Right atrium auricular region (tissue), 2 donors: Measurements from ENCODE around the gene TNNC1. TPM values are rescaled to one million over a fixed set of nuclear protein-coding genes. Genes with fewer than 3 reads are reported as not detected.
A peak's percentile ranks its signal among the peaks of the same experiment; 100 is the strongest.

Experiments
- DNase-seq: peaks from one replicate; pipeline ENCODE4 v3.0.0-alpha.2; 2019; ENCODE audit warnings: low spot score
- H3K27ac ChIP-seq, 2 donors: fragments of 200-600 bp; sonication (generic); 1 replicate in 1 of 2; 2 replicates in 1 of 2; pipeline ENCODE4 v1.5.1; 2016 to 2019
- H3K27me3 ChIP-seq, 2 donors: fragments of 200-600 bp; sonication (generic); one replicate each; pipeline versions ENCODE4 v1.5.1 to v1.6.0; 2017 to 2019
- H3K36me3 ChIP-seq: fragments of 200-600 bp; sonication (generic); one replicate; pipeline ENCODE4 v1.5.1; 2016
- H3K4me1 ChIP-seq, 2 donors: fragments of 200-600 bp; sonication (generic); one replicate each; pipeline versions ENCODE4 v1.5.1 to v1.6.0; 2017 to 2019
- H3K4me3 ChIP-seq, 2 donors: fragments of 200-600 bp; sonication (generic); 1 replicate in 1 of 2; 2 replicates in 1 of 2; pipeline ENCODE4 v1.5.1; 2017 to 2019; ENCODE audit warnings: mild to moderate bottlenecking in 1 of 2, moderate library complexity in 1 of 2
- H3K9me3 ChIP-seq, 2 donors: fragments of 200-600 bp; sonication (generic); one replicate each; pipeline ENCODE4 v1.5.1; 2019
- CTCF ChIP-seq, 2 donors: fragments of 200-600 bp; sonication (generic); IDR thresholded peaks; one replicate each; pipeline ENCODE4 v1.5.1; 2019; ENCODE audit warnings: antibody characterized with exemption in 2 of 2
- total RNA-seq, 2 donors: library from RNA; depleted of rRNA; stranded (reverse); fragments of >200 nt; gene quantifications; one replicate each; pipeline ENCODE4 v1.1.0, GENCODE V29; 2016

The TNNC1 gene
- total RNA-seq, 2 donors from 2014 or later: 4,697 to 8,249 TPM

DNA sequence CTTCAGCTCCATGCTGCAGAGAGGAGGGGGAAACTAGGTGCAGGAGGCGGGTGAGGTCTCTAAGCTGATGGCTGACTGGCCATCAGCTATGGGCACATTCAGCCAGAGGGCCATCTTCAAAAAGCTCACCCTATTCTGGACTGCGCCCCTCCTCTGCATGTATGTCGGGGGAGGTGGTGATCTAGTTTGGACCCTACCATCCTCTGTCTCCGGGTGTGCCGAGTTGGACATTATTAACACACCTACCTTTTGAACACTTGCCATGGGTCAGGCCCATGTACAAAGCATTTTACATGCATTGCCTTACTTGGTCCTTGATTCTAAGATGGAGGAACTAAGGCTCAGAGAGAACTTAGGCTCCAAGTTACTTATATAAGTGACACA, 3.0 kb upstream of the TNNC1 start:
- H3K4me3 ChIP-seq: peak overlapping the region; percentile 82 to 97
- no peaks in the 10 kb centered on the region for H3K27me3 ChIP-seq
- H3K9me3 ChIP-seq: no peaks in the 10 kb centered on the region
- no peak for TF ChIP-seq CTCF (IDR thresholded peaks at IDR 0.05)
- H3K27ac ChIP-seq: peak overlapping the region; percentile 89 to 99
- peaks cover 43% of the 10 kb centered on the region for H3K36me3 ChIP-seq
- no peak for DNase-seq
- H3K4me1 ChIP-seq: peaks cover 0 to 27% of the 10 kb centered on the region in 2 donors

DNA sequence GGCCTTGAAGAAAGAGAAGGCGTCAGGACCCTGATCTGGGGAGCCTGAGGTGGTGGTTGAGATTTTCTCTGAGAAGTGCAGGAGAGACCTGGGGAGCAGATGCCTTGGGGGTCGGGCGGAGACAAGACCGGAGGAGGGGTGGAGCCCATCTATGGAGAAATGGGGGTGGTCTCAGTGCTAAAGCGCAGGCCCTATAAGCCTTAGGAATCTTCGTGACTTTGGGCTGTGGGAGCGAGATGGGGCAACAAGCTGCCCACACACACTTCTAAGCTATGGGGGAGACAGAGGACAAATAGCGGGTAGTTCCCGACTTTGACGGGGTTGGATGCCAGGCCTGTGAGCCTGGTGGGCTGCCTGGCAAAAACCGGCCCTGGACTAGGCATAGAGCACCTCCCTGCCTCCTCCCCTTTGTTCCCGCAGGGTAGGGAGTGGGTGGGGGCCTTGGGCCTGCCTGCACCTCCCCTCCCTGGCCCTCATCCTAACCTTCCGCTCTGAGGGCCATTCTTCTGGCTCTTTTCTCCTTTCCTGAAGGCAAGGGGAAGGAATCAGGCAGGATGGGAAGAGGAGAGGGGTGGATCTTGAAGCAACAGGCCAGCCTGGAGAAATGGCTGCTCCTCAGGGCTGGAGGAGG, 2.4 kb upstream of the TNNC1 start:
- H3K4me3 ChIP-seq: peak overlapping the region; percentile 82 to 97
- peak overlapping the region; percentile 89 to 99 for H3K27ac ChIP-seq
- H3K36me3 ChIP-seq: peaks cover 48% of the 10 kb centered on the region
- no peaks in the 10 kb centered on the region for H3K9me3 ChIP-seq
- H3K4me1 ChIP-seq: peaks cover 0 to 29% of the 10 kb centered on the region in 2 donors
- no peak for DNase-seq
- H3K27me3 ChIP-seq: no peaks in the 10 kb centered on the region
- no peak for TF ChIP-seq CTCF (IDR thresholded peaks at IDR 0.05)

GRCh38 chr3:52455283-52456168, 1.7 kb upstream of the TNNC1 start, which contains the start of gene NISCH:
Gene NISCH (plus strand): TSS chr3:52455604. CDS start chr3:52455642, 38 bp downstream.
- H3K36me3 ChIP-seq: peaks cover 48% of the 10 kb centered on the region
- no peaks in the 10 kb centered on the region for H3K27me3 ChIP-seq
- no peaks in the 10 kb centered on the region for H3K9me3 ChIP-seq
- peaks cover 0 to 37% of the 10 kb centered on the region in 2 donors for H3K4me1 ChIP-seq
- H3K4me3 ChIP-seq: peak within 1 kb of the TSS; percentile 82 to 97
- DNase-seq: peak; percentile 83
- no peak for TF ChIP-seq CTCF (IDR thresholded peaks at IDR 0.05)
- peak within 1 kb of the TSS; percentile 89 to 99 for H3K27ac ChIP-seq

- peak overlapping the region; percentile 82 to 97 for H3K4me3 ChIP-seq
- H3K36me3 ChIP-seq: peaks cover 49% of the 10 kb centered on the region
- H3K4me1 ChIP-seq: peaks cover 0 to 43% of the 10 kb centered on the region in 2 donors
- no peaks in the 10 kb centered on the region for H3K27me3 ChIP-seq
- peak overlapping the region; percentile 89 to 99 for H3K27ac ChIP-seq
- TF ChIP-seq CTCF (IDR thresholded peaks at IDR 0.05): no peak
- no peaks in the 10 kb centered on the region for H3K9me3 ChIP-seq
- DNase-seq: no peak
Measured at GRCh38 chr3:52454938-52455282, 1.1 kb upstream of the TNNC1 start.

GRCh38 chr3:52454250-52454937, 553 bp upstream of the TNNC1 start:
- DNase-seq: no peak
- Histone ChIP-seq H3K9me3 (no peaks in the 10 kb centered on the region), H3K4me3 (peak overlapping the region; percentile 57 to 82), H3K27ac (peak overlapping the region; percentile 89 to 99), H3K4me1 (peaks cover 0 to 45% of the 10 kb centered on the region in 2 donors), H3K36me3 (peaks cover 49% of the 10 kb centered on the region), H3K27me3 (no peaks in the 10 kb centered on the region)
- TF ChIP-seq CTCF (IDR thresholded peaks at IDR 0.05): no peak
